NCI-H128 (cell line): ENCODE results near the gene TNNI2.

Experiments
- DNase-seq: peaks from one replicate; lab custom pipeline; 2025; ENCODE audit not compliant: unreplicated experiment; lab: John Stamatoyannopoulos, UW

TNNI2 gene

GRCh38 chr11:1858154-1858553 is 19.4 kb downstream of the TNNI2 start:
- no peak for DNase-seq

- no peak for DNase-seq
These were observed 19.8 kb downstream of the TNNI2 start for GRCh38 chr11:1858576-1858975.

GRCh38 chr11:1859004-1859403 is 20.2 kb downstream of the TNNI2 start:
- DNase-seq = no peak

- no peak for DNase-seq
These were observed 21.3 kb downstream of the TNNI2 start for GRCh38 chr11:1860108-1860507.

GRCh38 chr11:1861435-1862411 is 22.9 kb downstream of the TNNI2 start:
- DNase-seq = no peak

- no peak for DNase-seq
These were observed 24.0 kb downstream of the TNNI2 start for GRCh38 chr11:1862588-1863351.

- DNase-seq = no peak
These were observed 24.8 kb downstream of the TNNI2 start for GRCh38 chr11:1863352-1864216.

GRCh38 chr11:1864231-1864630 is 25.4 kb downstream of the TNNI2 start:
- no peak for DNase-seq

GRCh38 chr11:1864831-1865665 is 26.3 kb downstream of the TNNI2 start:
- no peak for DNase-seq

GRCh38 chr11:1866226-1866625 is 27.4 kb downstream of the TNNI2 start:
- DNase-seq = no peak

GRCh38 chr11:1866776-1867175 is 28.0 kb downstream of the TNNI2 start:
- no peak for DNase-seq

GRCh38 chr11:1867381-1867780 is 28.6 kb downstream of the TNNI2 start:
- no peak for DNase-seq

- no peak for DNase-seq
These were observed 29.4 kb downstream of the TNNI2 start for GRCh38 chr11:1868056-1868635.

GRCh38 chr11:1868636-1869291 is 30.0 kb downstream of the TNNI2 start:
- no peak for DNase-seq

- DNase-seq = no peak
These were observed 30.9 kb downstream of the TNNI2 start for GRCh38 chr11:1869427-1870325.

- no peak for DNase-seq
These were observed 31.5 kb downstream of the TNNI2 start for GRCh38 chr11:1870326-1870696.

GRCh38 chr11:1870721-1871466 is 32.1 kb downstream of the TNNI2 start:
- no peak for DNase-seq

GRCh38 chr11:1871531-1871930 is 32.8 kb downstream of the TNNI2 start:
- DNase-seq = no peak
